Measurements from ENCODE around the gene PDK2.
A peak's percentile ranks its signal among the peaks of the same experiment; 100 is the strongest.

PDK2 gene

GRCh38 chr17:50051082-50051576, 44.0 kb upstream of the PDK2 start:
- FAIRE-seq (no peak), DNase-seq (ENCODE audit: insufficient read length, low spot score) (no peak)
- TF ChIP-seq POU2F2 (IDR thresholded peaks at IDR 0.05; ENCODE audit: low read depth, low read length) (no peak), TAF1 (IDR thresholded peaks at IDR 0.05; ENCODE audit: low read depth, low read length) (no peak), POLR2A (IDR thresholded peaks at IDR 0.05; ENCODE audit: low read depth, low read length) (no peak), POLR2AphosphoS5 (IDR thresholded peaks at IDR 0.05; ENCODE audit: low read depth, low read length) (no peak), SPI1 (IDR thresholded peaks at IDR 0.05; ENCODE audit: low read depth, low read length) (no peak), PAX5 (IDR thresholded peaks at IDR 0.05; ENCODE audit: insufficient read depth, low read length, severe bottlenecking) (no peak)

- FAIRE-seq (no peak), DNase-seq (ENCODE audit: insufficient read length, low spot score) (no peak)
- no peak for TF ChIP-seq TAF1 (IDR thresholded peaks at IDR 0.05; ENCODE audit: low read depth, low read length)
Measured at GRCh38 chr17:50051606-50052005, 43.5 kb upstream of the PDK2 start.

- FAIRE-seq, result no peak
- DNase-seq (ENCODE audit: insufficient read length, low spot score), result no peak
- no peak for TF ChIP-seq SPI1 (IDR thresholded peaks at IDR 0.05; ENCODE audit: low read depth, low read length)
- TF ChIP-seq POLR2A (IDR thresholded peaks at IDR 0.05; ENCODE audit: low read depth, low read length), result no peak
- TF ChIP-seq POU2F2 (IDR thresholded peaks at IDR 0.05; ENCODE audit: low read depth, low read length), result no peak
- TF ChIP-seq PAX5 (IDR thresholded peaks at IDR 0.05; ENCODE audit: insufficient read depth, low read length, severe bottlenecking), result no peak
- no peak for TF ChIP-seq POLR2AphosphoS5 (IDR thresholded peaks at IDR 0.05; ENCODE audit: low read depth, low read length)
- no peak for TF ChIP-seq TAF1 (IDR thresholded peaks at IDR 0.05; ENCODE audit: low read depth, low read length)
Measured at GRCh38 chr17:50052241-50052796, 42.8 kb upstream of the PDK2 start.

GRCh38 chr17:50052822-50053653, 42.1 kb upstream of the PDK2 start:
- FAIRE-seq, result no peak
- DNase-seq (ENCODE audit: insufficient read length, low spot score), result no peak
- TF ChIP-seq POU2F2 (IDR thresholded peaks at IDR 0.05; ENCODE audit: low read depth, low read length) (no peak), POLR2AphosphoS5 (IDR thresholded peaks at IDR 0.05; ENCODE audit: low read depth, low read length) (no peak), POLR2A (IDR thresholded peaks at IDR 0.05; ENCODE audit: low read depth, low read length) (no peak), SPI1 (IDR thresholded peaks at IDR 0.05; ENCODE audit: low read depth, low read length) (no peak), TAF1 (IDR thresholded peaks at IDR 0.05; ENCODE audit: low read depth, low read length) (no peak), PAX5 (IDR thresholded peaks at IDR 0.05; ENCODE audit: insufficient read depth, low read length, severe bottlenecking) (no peak)

GRCh38 chr17:50053654-50053960, 41.5 kb upstream of the PDK2 start:
- TF ChIP-seq POU2F2 (IDR thresholded peaks at IDR 0.05; ENCODE audit: low read depth, low read length) (no peak), POLR2AphosphoS5 (IDR thresholded peaks at IDR 0.05; ENCODE audit: low read depth, low read length) (no peak)
- FAIRE-seq (no peak), DNase-seq (ENCODE audit: insufficient read length, low spot score) (no peak)

GRCh38 chr17:50055055-50055425, 40.1 kb upstream of the PDK2 start:
- TF ChIP-seq POLR2AphosphoS5 (IDR thresholded peaks at IDR 0.05; ENCODE audit: low read depth, low read length) (no peak), POLR2A (IDR thresholded peaks at IDR 0.05; ENCODE audit: low read depth, low read length) (no peak), TAF1 (IDR thresholded peaks at IDR 0.05; ENCODE audit: low read depth, low read length) (no peak), PAX5 (IDR thresholded peaks at IDR 0.05; ENCODE audit: insufficient read depth, low read length, severe bottlenecking) (no peak), POU2F2 (IDR thresholded peaks at IDR 0.05; ENCODE audit: low read depth, low read length) (no peak), SPI1 (IDR thresholded peaks at IDR 0.05; ENCODE audit: low read depth, low read length) (no peak)
- no peak for DNase-seq (ENCODE audit: insufficient read length, low spot score)
- peak; percentile 68 for FAIRE-seq

- FAIRE-seq (no peak), DNase-seq (ENCODE audit: insufficient read length, low spot score) (peak; percentile 57)
- TF ChIP-seq SPI1 (IDR thresholded peaks at IDR 0.05; ENCODE audit: low read depth, low read length), result no peak
- TF ChIP-seq POU2F2 (IDR thresholded peaks at IDR 0.05; ENCODE audit: low read depth, low read length), result no peak
- TF ChIP-seq POLR2A (IDR thresholded peaks at IDR 0.05; ENCODE audit: low read depth, low read length), result no peak
- no peak for TF ChIP-seq TAF1 (IDR thresholded peaks at IDR 0.05; ENCODE audit: low read depth, low read length)
- no peak for TF ChIP-seq POLR2AphosphoS5 (IDR thresholded peaks at IDR 0.05; ENCODE audit: low read depth, low read length)
- no peak for TF ChIP-seq PAX5 (IDR thresholded peaks at IDR 0.05; ENCODE audit: insufficient read depth, low read length, severe bottlenecking)
Measured at GRCh38 chr17:50055426-50056216, 39.5 kb upstream of the PDK2 start, which contains the start of gene ITGA3. Gene ITGA3 (plus strand): TSS chr17:50056110. CDS start chr17:50056440, 330 bp downstream.

GRCh38 chr17:50056217-50056960, 38.8 kb upstream of the PDK2 start:
- TF ChIP-seq POLR2AphosphoS5 (IDR thresholded peaks at IDR 0.05; ENCODE audit: low read depth, low read length) (no peak), SPI1 (IDR thresholded peaks at IDR 0.05; ENCODE audit: low read depth, low read length) (peak; percentile 42)
- FAIRE-seq (peak; percentile 91), DNase-seq (ENCODE audit: insufficient read length, low spot score) (peak; percentile 78)

GRCh38 chr17:50056961-50057330, 38.2 kb upstream of the PDK2 start:
- DNase-seq (ENCODE audit: insufficient read length, low spot score) (no peak), FAIRE-seq (no peak)
- TF ChIP-seq TAF1 (IDR thresholded peaks at IDR 0.05; ENCODE audit: low read depth, low read length) (no peak), POU2F2 (IDR thresholded peaks at IDR 0.05; ENCODE audit: low read depth, low read length) (no peak), SPI1 (IDR thresholded peaks at IDR 0.05; ENCODE audit: low read depth, low read length) (no peak), POLR2AphosphoS5 (IDR thresholded peaks at IDR 0.05; ENCODE audit: low read depth, low read length) (no peak), POLR2A (IDR thresholded peaks at IDR 0.05; ENCODE audit: low read depth, low read length) (no peak), PAX5 (IDR thresholded peaks at IDR 0.05; ENCODE audit: insufficient read depth, low read length, severe bottlenecking) (no peak)

Measured in GM12891 (cell line).